T47D (cell line): ENCODE data around the gene RBM38.
"Not testable (repeated sequence)": the region's sequence is repeated elsewhere in the genome, so short reads cannot be mapped to it uniquely, and the experiment has no call there.

Source experiments
- DNase-seq, 2 experiments: peaks; one replicate each; pipeline versions ENCODE4 v3.0.0 to v3.0.0-alpha.2; 2011 to 2012; ENCODE audit warnings: low read depth in 1 of 2, low spot score in 1 of 2
- JUND ChIP-seq: IDR thresholded peaks from 2 replicates; pipeline ENCODE4 v1.6.1; 2012; ENCODE audit warnings: low read depth
- in situ Hi-C: cut with HindIII; loops from 2 replicates; pipeline ENCODE4 v1.10.0; 2016; ENCODE audit warnings: low sequenced_read_pairs, low pct_unique_long_range_greater_than_20kb

RBM38 gene

GRCh38 chr20:57425150-57426013 is 34.2 kb downstream of the RBM38 start:
- TF ChIP-seq JUND, result no peak
- in situ Hi-C loops, result no loop called here
- DNase-seq, result no peak

GRCh38 chr20:57426271-57426689 is 35.1 kb downstream of the RBM38 start:
- no peak for TF ChIP-seq JUND

GRCh38 chr20:57426831-57427230 is 35.6 kb downstream of the RBM38 start:
- in situ Hi-C loops, result no loop called here
- DNase-seq, result no peak
- TF ChIP-seq JUND, result no peak

More at GRCh38 chr20:57426271-57426689, 35.1 kb downstream of the RBM38 start:
- no peak for DNase-seq
- in situ Hi-C loops, result no loop called here

GRCh38 chr20:57428324-57429158 is 37.3 kb downstream of the RBM38 start:
- in situ Hi-C loops, result no loop called here
- no peak for TF ChIP-seq JUND
- DNase-seq, result no peak

- no peak for TF ChIP-seq JUND
- no peak for DNase-seq
These were observed 37.9 kb downstream of the RBM38 start for GRCh38 chr20:57429159-57429496.

GRCh38 chr20:57429580-57430200 is 38.5 kb downstream of the RBM38 start:
- in situ Hi-C loops, result no loop called here
- TF ChIP-seq JUND, result no peak
- DNase-seq, result no peak

More at GRCh38 chr20:57429159-57429496, 37.9 kb downstream of the RBM38 start:
- in situ Hi-C loops, result no loop called here

GRCh38 chr20:57430201-57430596 is 39.0 kb downstream of the RBM38 start:
- in situ Hi-C loops, DNase-seq: not testable (repeated sequence)

GRCh38 chr20:57431539-57431835 is 40.3 kb downstream of the RBM38 start:
- TF ChIP-seq JUND, result no peak
- in situ Hi-C loops, result no loop called here
- no peak for DNase-seq

- TF ChIP-seq JUND, result no peak
- DNase-seq, result no peak
- in situ Hi-C loops, result no loop called here
These were observed 41.3 kb downstream of the RBM38 start for GRCh38 chr20:57432480-57432861.

GRCh38 chr20:57432862-57433491 is 41.8 kb downstream of the RBM38 start:
- DNase-seq, result no peak
- in situ Hi-C loops, result no loop called here
- no peak for TF ChIP-seq JUND

GRCh38 chr20:57433657-57434389 is 42.6 kb downstream of the RBM38 start:
- in situ Hi-C loops, result no loop called here
- TF ChIP-seq JUND, result no peak
- DNase-seq, result no peak

GRCh38 chr20:57434390-57434700 is 43.1 kb downstream of the RBM38 start:
- TF ChIP-seq JUND, result no peak

GRCh38 chr20:57435105-57435497 is 43.9 kb downstream of the RBM38 start:
- in situ Hi-C loops, result no loop called here
- TF ChIP-seq JUND, result no peak
- DNase-seq, result no peak

More at GRCh38 chr20:57434390-57434700, 43.1 kb downstream of the RBM38 start:
- in situ Hi-C loops, result no loop called here
- no peak for DNase-seq
